Measurements from ENCODE around the gene LRFN5. TPM values are rescaled to one million over a fixed set of nuclear protein-coding genes. Genes with fewer than 3 reads are reported as not detected.

LRFN5 gene
- total and polyA plus RNA-seq, 10 of the 15 experiments (the other 5 are each of a cell fraction or from before 2014, with no cell fraction given): 0.06 to 1.2 TPM; not detected in 8

- Histone ChIP-seq H2AFZ (ENCODE audit: control insufficient read depth, low read depth, low read length) (no peak overlapping the region), H3K9ac (ENCODE audit: control insufficient read depth, insufficient read depth, low read length) (no peak overlapping the region), H3K9me3 (replicated peaks; ENCODE audit: control insufficient read depth, insufficient read depth, low read length) (no peaks in the 10 kb centered on the region), H3K79me2 (ENCODE audit: control insufficient read depth, insufficient read depth, low read length) (no peaks in the 10 kb centered on the region), H3K4me2 (ENCODE audit: control insufficient read depth, insufficient read depth) (no peak overlapping the region), H3K27me3 (replicated peaks in 1 of 2; ENCODE audit: control insufficient read depth in 2 of 2, insufficient read depth in 2 of 2, low read length in 1 of 2) (no peaks in the 10 kb centered on the region), H4K20me1 (ENCODE audit: control insufficient read depth, insufficient read depth) (no peaks in the 10 kb centered on the region), H3K36me3 (ENCODE audit: control insufficient read depth in 2 of 2, insufficient read depth in 2 of 2, low read length in 1 of 2) (no peaks in the 10 kb centered on the region), H3K27ac (ENCODE audit: control insufficient read depth, insufficient read depth) (no peak overlapping the region), H3K4me1 (ENCODE audit: control insufficient read depth, insufficient read depth, low read length) (no peaks in the 10 kb centered on the region), H3K4me3 (no peak overlapping the region)
- BruUV-seq (replicated peaks): no TSS peak
- WGBS (ENCODE audit: insufficient coverage, insufficient replicate concordance, low lambda C conversion rate, missing lambda C conversion rate): 75% methylated on average over 1 of the region's 1 CpG
- DNase-seq (ENCODE audit: low read depth, low spot score) (no peak), FAIRE-seq (no peak), ATAC-seq (no peak)
- POLR2A ChIA-PET: no interaction called here
- CTCF ChIA-PET: no interaction called here
- RAD21 ChIA-PET (ENCODE audit: unreplicated experiment): no interaction called here
- no peak for TF ChIP-seq TCF7 (IDR thresholded peaks at IDR 0.05; ENCODE audit: borderline replicate concordance)
- no peak for TF ChIP-seq ZNF687 (IDR thresholded peaks at IDR 0.05)
- no peak for TF ChIP-seq SMAD5 (IDR thresholded peaks at IDR 0.05; ENCODE audit: low read depth)
- no peak for TF ChIP-seq ZBTB40 (IDR thresholded peaks at IDR 0.05; ENCODE audit: borderline replicate concordance)
- TF ChIP-seq STAT3 (IDR thresholded peaks at IDR 0.05; ENCODE audit: low read depth, low read length): no peak
- TF ChIP-seq SIN3A (IDR thresholded peaks at IDR 0.05; ENCODE audit: low read depth, low read length): no peak
- SMC1A ChIA-PET (ENCODE audit: uncharacterized antibody, unreplicated experiment): interaction anchor here (0.7 kb wide), 1 partner anchor 56 kb away, joined by 3 read pairs; no protein-coding TSS in a partner anchor
- in situ Hi-C loops (cut with MboI): no loop called here
- intact Hi-C loops (cut with micrococcal nuclease; ENCODE audit: unreplicated experiment): no loop called here
These were observed 35.0 kb downstream of the LRFN5 start for GRCh38 chr14:41641690-41642089.

All from GM12878 (cell line).